Choroid plexus epithelial cell (primary cell): ENCODE measurements around the gene MESD.

Source experiments
- DNase-seq: peaks from one replicate; pipeline ENCODE4 v3.0.0-alpha.2; 2010; ENCODE audit warnings: low read depth
- H3K4me3 ChIP-seq: 2 replicates; pipeline ENCODE4 v1.5.1; 2011; ENCODE audit warnings: low read depth, mild to moderate bottlenecking, control low read depth, low read length, moderate library complexity
- CTCF ChIP-seq: conservative IDR thresholded peaks from 2 replicates; pipeline ENCODE4 v1.5.1; 2011; ENCODE audit warnings: low read depth, mild to moderate bottlenecking, control low read depth, inconsistent platforms, low read length, moderate library complexity

MESD gene

GRCh38 chr15:80937718-80938117 is 51.9 kb downstream of the MESD start:
- no peak for DNase-seq
- TF ChIP-seq CTCF: no peak

GRCh38 chr15:80936288-80937078 is 53.1 kb downstream of the MESD start:
- TF ChIP-seq CTCF: peak; percentile 11
- no peak overlapping the region for H3K4me3 ChIP-seq
- no peak for DNase-seq

More at GRCh38 chr15:80937718-80938117, 51.9 kb downstream of the MESD start:
- H3K4me3 ChIP-seq: no peak overlapping the region

GRCh38 chr15:80934761-80935221 is 54.8 kb downstream of the MESD start:
- DNase-seq: peak; percentile 83
- TF ChIP-seq CTCF: no peak

GRCh38 chr15:80932989-80933388 is 56.6 kb downstream of the MESD start:
- no peak for TF ChIP-seq CTCF
- peak; percentile 80 for DNase-seq
- no peak overlapping the region for H3K4me3 ChIP-seq

More at GRCh38 chr15:80934761-80935221, 54.8 kb downstream of the MESD start:
- H3K4me3 ChIP-seq: no peak overlapping the region

- no peak for TF ChIP-seq CTCF
Observed at GRCh38 chr15:80932513-80932815, 57.2 kb downstream of the MESD start.

GRCh38 chr15:80931721-80932512 is 57.7 kb downstream of the MESD start:
- no peak for DNase-seq
- H3K4me3 ChIP-seq: no peak overlapping the region
- TF ChIP-seq CTCF: no peak

More at GRCh38 chr15:80932513-80932815, 57.2 kb downstream of the MESD start:
- no peak overlapping the region for H3K4me3 ChIP-seq
- DNase-seq: no peak
